HG03066 (cell line): ENCODE data around the gene ANKRD1.
"Not testable (repeated sequence)": the region's sequence is repeated elsewhere in the genome, so short reads cannot be mapped to it uniquely, and the experiment has no call there.

ENCODE experiments used
- ATAC-seq: cut with Tn5 transposase; IDR thresholded peaks from one replicate; pipeline ENCODE4 v1.9.1; 2021; ENCODE audit warnings: low read depth; ENCODE audit not compliant: unreplicated experiment

The ANKRD1 gene

DNA sequence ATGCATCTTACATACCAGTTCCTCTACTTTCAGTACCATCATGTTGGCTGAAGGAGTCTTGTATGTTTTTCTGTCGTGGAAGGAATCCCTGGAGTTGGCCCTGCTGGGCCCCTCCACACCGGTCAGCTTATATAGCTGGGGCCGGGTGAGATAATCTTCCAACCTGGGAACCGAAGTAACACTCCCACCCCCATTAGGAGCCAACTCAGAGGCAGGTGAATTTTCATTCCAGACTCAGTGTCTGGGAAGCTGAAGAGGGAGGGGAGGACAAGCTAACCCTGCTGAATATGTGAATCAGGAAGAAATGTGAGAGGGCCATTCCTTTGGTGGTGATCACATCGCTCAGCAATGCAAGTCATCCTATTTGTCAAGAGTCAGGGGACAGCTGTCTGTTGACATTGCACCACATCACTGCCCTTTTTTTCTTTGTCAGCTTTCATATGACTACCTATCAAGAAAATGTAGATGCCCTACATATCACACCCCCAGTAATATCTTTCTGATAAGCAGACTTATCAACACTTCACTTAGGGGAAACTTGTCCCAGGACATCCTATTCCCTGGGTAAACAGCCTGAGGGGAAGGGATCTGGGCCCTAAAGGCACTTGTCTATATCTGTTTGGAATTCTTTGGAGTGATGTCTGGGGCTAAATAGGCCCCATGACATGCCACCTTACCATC is at the start of gene ANKRD1:
Gene ANKRD1 (minus strand): TSS at position 102 of the 681 bp plus-strand sequence. CDS start 60 bp downstream, at position 42.
- ATAC-seq: no peak

DNA sequence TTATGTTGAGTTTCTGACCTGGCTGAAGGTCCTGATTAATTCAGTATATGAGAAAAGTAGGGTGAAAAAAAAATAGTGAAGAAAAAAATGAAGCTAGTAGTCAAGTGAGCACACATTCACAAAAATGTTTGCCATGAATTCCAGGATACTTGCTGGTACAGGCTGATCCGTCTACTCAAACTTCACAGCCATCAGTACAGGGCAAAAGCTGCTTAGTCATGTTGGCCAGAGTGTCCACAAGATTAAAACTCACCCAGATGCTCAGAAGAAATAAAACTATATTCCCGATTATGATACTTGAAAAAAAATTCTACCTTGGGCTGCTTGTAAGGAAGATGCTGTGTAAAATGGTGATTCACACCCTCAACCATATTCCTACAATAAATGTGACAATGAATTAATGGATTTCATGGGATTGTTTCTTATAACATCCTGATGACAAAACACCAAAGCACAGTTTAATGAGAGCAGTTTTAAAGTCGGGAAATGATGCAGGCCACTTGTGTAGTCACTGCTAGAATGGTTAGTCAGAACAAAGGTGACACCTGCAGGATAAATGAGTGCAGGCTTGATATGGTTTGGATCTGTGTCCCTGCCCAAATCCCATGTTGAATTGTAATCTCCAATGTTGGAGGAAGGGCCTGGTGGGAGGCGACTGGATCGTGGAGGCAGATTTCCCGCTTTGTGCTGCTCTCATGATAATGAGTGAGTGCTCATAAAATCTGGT is 49.2 kb upstream of the ANKRD1 start:
- no peak for ATAC-seq

DNA sequence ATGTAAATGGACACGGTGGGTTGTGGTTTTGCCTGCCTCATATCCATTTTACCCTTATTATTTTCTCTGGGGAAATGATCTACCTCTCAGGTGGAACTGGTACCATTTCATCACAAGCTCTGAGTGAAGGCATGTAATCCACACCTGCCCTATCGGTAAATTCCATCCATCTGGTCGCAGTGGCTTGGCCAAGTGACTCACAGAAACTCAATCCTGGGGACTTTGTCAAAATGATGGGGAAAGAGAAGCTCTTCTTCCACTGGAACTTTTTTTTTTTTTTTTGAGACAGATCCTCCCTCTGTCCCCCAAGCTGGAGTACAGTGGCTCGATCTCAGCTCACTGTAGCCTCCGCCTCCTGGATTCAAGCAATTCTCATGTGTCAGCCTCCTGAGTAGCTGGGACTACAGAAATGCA is 48.2 kb upstream of the ANKRD1 start:
- ATAC-seq: no peak

DNA sequence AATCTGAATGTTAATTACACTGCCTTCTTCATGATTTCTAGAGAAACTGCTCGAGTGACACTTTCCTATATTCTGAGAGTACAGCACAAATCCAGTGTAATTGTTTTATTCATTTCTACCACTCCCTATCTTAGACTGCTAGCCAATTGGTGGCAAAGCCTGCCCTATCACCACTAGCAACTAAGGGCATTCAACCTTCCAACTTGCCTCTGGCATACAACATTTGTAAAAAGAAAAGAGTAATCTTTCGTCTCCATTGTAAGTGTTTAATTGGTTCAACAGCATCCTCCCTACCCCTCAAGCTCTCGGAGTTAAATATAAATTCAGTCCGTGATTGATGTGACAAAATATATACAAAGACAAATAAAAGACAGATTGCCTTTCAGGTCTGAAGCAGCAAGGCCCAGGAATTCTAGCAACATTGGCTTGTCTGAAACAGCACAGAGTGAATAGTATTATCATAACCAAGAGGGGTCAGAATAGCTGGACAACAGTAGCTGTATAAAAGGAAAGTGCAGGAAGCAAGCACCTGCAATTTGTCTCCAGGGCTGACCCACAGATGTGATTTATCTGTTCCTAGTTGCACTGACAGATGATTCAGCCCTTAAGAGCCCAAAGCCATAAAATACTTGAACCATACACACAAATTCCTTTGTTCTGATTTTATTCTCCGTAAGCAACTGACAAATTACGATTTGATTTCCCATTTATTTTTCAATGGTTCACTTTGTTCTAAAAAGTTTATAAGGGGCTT is 47.6 kb upstream of the ANKRD1 start:
- no peak for ATAC-seq

DNA sequence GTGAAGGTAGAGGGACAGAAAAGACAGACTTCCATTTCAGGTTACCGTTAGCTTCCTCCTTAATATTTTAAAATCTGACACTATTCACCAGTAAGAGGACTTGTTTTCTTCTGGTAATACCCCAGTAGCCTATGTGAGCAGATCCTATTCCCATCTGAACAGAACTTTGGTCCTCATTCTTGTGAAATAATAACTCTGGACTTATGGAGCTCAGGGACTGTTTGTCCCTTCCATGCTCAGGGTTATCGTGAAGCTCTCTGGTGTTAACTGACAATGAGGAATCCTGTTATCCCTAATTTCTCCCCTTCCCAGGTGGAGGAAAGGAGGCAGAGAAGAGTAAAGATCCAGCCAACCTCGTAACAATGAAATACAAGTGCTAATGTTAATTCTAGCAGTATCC is 47.0 kb upstream of the ANKRD1 start:
- ATAC-seq: no peak

DNA sequence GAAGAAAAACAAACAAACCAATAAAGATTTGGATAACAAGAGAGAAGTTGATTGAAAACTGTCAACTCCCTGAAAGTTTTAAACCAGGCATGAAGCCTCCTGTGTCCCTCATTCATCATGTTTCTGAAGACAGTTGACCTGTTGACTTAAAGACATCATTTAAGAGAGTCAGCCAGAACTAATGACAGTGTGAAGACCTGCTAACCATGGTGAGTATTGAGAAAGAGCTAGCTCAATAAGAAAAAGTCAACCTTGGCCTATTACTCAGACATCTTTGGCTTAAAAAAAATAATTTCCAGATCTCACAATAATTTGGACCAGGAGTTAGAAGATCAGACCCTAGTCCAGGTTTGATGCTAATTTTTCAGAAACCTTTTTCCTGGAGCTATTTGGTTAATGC is 45.3 kb upstream of the ANKRD1 start:
- ATAC-seq: no peak

DNA sequence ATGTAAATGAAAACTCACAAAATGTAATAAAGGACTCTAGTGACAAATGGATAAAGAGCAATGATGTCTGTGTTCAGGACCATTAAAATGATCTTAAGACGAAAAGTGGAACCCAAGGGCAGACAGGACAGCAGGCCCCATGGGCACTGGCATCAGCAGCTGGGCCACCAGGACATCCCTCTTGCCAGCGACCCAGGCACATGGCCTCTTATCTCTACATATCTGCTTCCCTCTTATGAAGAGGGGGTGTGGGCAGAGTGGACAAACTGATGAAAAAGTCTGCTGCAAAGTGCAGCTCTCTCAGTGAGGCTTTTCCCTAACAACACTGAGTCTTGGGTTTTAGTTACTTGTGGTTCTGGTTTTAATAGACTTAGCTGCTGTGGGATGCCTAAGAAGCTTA is 44.8 kb upstream of the ANKRD1 start:
- ATAC-seq: no peak

DNA sequence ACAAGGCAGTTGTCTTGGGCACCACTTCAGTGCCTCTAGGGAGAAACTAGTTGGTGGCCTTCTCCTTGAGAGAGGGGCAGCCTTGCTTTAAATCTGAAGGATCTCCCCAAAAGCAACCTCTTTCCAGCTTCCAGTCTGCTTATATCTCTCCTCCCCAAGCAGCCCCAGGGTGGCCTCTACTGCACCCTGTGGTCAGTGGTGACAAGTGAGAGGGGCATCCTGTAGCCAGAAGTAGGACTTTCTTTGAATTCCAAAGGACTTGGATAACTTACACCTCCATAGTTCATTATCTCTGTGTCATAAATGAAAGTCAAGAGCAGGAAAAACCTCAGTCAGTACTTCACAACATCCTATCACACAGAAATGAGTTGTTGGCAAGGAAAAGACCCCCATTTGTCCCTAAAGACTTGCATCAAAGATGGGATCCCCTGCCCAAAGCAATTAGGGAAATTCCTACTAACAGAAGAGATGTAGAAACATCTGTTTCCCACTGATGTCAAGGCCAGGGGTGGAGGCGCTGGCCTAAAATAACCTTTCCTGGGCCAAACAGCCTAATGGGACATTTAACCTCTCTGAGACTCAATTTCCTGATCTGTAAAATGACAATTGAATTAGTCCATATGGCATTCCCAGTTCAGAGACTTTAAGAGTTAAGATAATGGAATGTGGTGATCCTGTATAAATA is 44.0 kb upstream of the ANKRD1 start:
- ATAC-seq: no peak

DNA sequence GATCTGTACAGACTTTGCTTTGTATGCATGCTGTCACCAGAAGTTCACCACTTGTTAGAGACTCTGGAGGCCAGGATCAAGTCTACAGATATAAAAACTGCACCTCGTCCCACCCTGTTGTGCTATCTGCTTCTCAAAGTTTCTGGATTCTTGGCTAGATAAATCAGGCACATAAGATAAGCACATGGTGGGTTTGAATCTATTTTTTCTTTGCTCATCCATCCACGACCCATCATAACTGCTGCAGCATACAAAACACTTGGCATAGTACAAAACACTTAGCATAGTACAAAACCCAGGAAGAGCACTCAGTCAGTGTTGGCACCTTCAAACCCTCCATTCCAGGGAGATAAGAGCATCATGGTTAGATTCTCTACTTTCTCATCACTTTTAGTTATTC is 42.4 kb upstream of the ANKRD1 start:
- ATAC-seq: no peak

DNA sequence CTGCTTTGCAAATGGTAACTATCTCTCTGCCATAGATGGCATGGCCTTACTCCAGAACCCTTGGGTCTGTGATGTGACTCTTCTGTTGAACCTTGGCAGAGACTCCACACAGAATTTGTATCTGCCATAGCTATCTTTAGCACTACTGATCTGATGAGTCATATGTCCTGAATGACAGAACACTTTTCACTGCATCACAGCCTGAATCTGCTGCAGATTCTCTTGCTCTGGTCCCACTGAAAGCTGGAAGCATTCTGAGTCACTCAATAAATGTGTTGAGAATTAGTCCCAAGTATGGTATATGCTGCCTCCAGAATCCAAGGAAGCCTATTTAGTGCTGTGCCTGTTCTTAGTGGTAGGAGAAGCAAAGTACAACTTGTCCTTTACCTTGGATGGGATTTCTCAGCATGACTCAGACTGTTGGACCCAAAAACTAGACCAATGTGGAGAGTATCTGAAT is 39.5 kb upstream of the ANKRD1 start:
- ATAC-seq: peak; percentile 52

DNA sequence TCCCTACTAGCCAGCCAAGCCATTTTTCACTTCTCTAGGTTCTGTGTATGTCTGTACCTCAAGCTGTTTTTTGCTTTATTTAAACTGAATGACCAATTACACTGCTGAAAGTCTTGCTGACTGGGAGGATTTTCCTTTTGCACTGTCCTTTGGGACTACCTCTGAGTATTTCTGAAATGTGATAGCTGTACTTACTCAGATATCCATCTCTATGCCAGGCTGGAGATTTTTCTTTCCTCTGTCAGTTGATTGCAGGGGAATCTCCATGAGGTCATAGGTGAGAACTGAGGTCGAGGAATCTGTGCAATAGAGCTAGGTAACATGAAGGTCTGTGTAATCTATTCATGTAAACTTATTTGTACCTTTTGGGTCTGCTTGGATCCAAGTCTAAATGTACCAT is 38.9 kb upstream of the ANKRD1 start:
- ATAC-seq: peak; percentile 17

DNA sequence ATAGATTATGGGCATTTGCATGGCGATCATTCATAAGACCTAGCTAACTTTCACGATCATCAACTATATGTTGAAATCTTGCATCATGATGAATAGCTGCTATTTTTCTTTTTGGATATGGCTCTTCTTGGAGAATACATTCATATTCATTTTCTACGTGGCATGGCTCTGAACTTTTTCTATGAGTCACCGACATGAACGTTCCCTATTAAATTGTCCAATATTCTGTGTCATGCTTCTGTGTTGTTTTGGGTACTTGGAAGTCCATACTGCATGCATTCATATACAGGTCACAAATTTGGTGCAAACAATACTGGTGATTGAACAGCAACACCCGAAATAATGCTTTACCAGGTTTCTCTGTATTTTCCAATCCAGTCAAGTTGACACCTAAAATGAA is 37.9 kb upstream of the ANKRD1 start:
- no peak for ATAC-seq

DNA sequence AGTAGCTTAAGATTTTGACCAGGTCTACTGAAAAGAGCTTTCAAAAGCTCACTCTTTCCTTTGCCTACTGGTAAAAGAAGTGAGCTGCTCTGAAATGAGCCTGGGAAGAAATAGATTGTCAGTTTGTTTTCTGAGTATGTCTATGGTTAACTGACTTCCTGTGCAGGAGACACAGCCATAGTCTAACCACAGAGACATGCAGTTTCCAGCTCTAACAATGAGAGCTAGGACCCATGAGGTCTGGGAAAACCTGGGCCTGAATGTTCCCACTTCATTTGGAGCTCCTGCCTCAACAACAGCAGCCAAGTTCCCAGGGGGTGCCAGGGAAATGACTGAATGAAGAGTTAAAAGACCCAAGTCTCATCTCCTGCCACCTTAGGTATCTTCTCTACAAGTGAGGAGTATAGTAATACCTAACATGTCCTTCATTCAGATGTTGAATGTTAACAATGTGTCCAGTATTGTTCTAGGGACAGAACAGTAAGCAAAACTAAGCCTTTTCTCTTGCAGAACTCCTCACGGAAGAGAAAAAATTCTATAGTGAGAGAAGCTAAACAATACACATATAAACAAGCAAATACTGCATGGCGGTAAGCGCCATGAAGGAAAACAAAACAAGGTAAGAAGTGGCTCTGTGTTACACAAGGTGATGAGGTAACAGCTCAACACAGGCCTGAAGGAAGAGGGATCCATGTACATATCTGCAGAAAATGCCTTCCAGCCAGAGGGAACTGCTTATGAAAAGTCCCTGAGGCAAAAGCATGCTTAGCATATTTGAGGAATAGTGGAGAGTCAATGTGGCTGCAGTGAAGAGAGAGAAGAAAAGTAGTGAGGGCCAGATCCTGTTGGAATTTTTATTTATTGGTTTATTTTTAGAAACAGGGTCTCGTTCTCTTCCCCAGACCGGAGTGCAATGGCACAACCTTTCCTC is 26.4 kb upstream of the ANKRD1 start:
- no peak for ATAC-seq

DNA sequence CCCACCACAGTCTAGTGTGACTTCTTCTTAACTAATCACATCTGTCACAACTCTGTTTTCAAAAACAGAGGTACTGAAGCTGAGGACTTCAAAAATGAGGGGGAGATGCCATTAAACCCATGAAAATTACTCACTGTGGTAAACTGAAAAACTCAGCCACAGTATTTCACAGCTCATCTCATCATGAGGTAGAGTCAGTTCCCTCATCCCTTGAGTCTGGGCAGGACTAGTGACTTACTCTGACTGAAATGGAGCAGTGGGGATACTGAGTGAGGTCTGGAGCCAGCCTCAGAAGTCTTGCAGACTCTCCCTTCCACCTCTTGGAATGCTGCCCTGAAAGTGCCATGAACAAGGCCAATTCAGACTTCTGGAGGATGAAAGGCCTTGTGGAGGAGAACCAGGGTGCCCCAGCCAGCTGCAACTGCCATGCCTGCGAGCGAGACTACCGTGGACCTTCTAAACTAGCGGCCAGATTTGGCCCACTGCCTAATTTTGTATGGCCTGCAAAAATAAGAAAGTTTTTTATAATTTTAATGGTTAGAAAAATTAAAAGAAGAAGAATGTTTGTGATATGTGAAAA is 24.7 kb upstream of the ANKRD1 start:
- ATAC-seq: no peak

DNA sequence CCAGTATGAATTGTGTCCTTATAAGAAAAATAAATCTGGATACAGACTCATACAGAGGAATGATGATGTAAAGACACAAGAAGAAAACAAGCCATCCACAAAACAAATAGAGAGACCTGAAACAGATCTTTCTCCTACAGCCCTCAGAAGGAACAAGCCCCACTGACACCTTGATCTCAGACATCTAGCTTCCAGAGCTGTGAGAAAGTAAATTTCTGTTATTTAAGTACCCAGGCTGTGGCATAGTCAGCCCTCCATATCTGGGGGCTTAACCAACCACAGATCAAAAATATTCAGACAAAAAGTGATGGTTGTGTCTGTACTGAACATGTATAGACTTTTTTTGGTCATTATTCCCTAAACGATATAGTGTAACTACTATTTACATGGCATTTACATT is 23.9 kb upstream of the ANKRD1 start:
- ATAC-seq: no peak

DNA sequence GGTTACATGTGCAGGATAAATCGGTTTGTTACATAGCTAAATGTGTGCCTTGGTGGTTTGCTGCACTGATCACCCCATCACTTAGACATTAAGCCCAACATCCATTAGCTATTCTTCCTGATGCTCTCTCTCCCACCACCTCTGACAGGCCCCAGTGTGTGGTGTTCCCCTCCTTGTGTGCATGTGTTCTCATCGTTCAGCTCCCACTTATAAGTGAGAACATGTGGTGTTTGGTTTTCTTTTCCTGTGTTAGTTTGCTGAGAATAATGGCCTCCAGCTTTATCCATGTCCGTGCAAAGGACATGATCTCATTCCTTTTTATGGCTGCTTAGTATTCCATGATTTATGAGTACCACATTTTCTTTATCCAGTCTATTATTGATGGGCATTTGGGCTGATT is 22.1 kb upstream of the ANKRD1 start:
- not testable (repeated sequence) for ATAC-seq

DNA sequence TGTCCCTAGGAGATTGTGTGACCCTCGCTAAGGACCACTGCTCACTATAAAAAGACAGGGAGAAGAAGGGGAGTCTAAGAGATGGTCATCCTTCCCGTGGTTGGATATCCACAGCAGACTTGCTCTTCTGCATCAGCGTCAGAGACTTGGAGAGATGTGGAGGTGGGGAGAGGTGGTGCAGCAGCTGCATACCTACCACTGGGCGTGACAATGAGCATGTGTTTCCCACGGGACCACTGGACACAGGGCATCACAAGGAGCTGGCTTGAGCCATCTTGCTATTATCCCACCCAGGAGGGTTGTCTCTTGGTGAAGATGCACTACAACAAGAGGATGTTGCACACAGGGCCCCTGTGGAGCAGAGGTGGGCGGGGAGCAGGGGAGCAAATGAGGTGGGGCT is 18.8 kb upstream of the ANKRD1 start:
- ATAC-seq: no peak

DNA sequence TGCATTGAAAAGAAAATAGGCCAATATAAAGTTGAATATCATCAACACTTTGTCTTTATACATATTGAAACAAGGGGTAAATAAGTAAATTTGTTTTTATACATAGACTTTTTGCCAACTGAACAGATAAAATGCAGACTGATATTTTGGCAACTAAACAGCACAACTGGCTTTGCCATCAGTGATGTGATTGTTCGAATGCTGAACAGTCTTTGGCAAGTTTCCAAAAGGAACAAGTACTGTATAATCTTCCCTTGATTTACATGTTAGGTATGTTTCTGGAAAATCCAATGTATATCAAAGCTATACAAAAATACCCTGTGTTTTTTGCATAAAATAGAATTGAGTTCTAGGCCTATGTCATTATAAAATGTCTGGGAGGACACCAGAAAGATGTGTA is 18.2 kb upstream of the ANKRD1 start:
- ATAC-seq: no peak

DNA sequence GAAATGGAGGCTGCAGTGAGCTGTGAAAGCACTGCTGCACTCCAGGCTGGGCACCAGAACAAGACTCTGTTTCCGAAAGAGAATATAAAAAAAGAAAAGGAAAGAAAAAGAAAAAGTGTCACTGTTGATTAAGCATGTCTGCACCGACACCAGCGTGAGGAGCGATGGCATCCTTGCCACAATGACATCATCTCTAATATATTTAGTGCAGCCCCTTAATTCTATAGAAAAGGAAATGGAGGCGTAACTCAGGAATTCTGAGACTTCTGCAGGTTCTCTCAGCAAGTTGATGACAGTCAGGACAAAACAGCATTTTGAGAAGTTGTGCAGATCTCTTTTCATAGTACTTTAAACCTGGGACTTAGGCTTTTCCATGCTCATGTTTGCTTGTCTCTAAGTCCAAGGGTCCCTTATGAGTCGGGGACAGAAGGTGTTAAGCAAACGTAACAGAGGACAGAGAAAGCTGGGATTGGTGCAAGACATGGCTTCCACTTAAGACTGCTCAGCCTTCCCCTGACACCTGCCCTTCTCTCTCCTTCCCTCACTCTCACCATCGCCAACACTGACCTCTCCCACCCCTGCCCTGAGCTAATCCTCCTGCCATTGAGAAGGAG is 16.9 kb upstream of the ANKRD1 start:
- ATAC-seq: no peak
